PC-3 (cell line): Measurements from ENCODE around the gene DNMBP. TPM values are rescaled to one million over a fixed set of nuclear protein-coding genes. Genes with fewer than 3 reads are reported as not detected.

Experiments used
- ATAC-seq: fragments of 200-7000 bp; cut with Tn5 transposase; 2 replicates; pipeline ENCODE4 v1.9.1; 2020; ENCODE audit warnings: mild to moderate bottlenecking, moderate library complexity
- BruUV-seq: library from RNA; stranded (reverse); fragments of 400-500 nt; replicated peaks from 2 replicates; lab custom pipeline; 2021; lab: Mats Ljungman, UMichigan
- CTCF ChIA-PET: fragments of 300-600 bp; sonication (Branson Sonifier 250); formaldehyde crosslinking; loops from one replicate; lab custom pipeline; 2022; ENCODE audit warnings: antibody characterized with exemption; lab: Charles Lee
- POLR2A ChIA-PET: fragments of 300-600 bp; sonication (Branson Sonifier 250); formaldehyde crosslinking; loops from one replicate; lab custom pipeline; 2022; ENCODE audit warnings: antibody characterized with exemption; ENCODE audit not compliant: unreplicated experiment; lab: Charles Lee
- DNase-seq: peaks from one replicate; pipeline ENCODE4 v3.0.0-alpha.2; 2015
- H2AFZ ChIP-seq: fragments of 300-600 bp; sonication (generic); 2 replicates; pipeline ENCODE4 v1.6.0; 2016; ENCODE audit warnings: antibody characterized with exemption, low read length
- H3F3A ChIP-seq: fragments of 300-600 bp; sonication (generic); one replicate; pipeline ENCODE4 v1.6.0; 2017; ENCODE audit warnings: antibody characterized with exemption, low read length, control low read depth, mild to moderate bottlenecking; ENCODE audit not compliant: unreplicated experiment
- H3K27ac ChIP-seq: fragments of 300-600 bp; sonication (generic); 2 replicates; pipeline ENCODE4 v1.5.1; 2016; ENCODE audit warnings: mild to moderate bottlenecking, low read length
- H3K27me3 ChIP-seq: fragments of 300-600 bp; sonication (generic); 2 replicates; pipeline ENCODE4 v1.6.1; 2016; ENCODE audit warnings: low read length, mixed read lengths
- H3K36me3 ChIP-seq: fragments of 300-600 bp; sonication (generic); 2 replicates; pipeline ENCODE4 v1.6.1; 2016; ENCODE audit warnings: low read depth, mixed run types, low read length, mixed read lengths
- H3K4me1 ChIP-seq: fragments of 300-600 bp; sonication (generic); 2 replicates; pipeline ENCODE4 v1.5.1; 2016; ENCODE audit warnings: low read length; ENCODE audit not compliant: insufficient read depth
- H3K4me2 ChIP-seq: fragments of 300-600 bp; sonication (generic); 2 replicates; pipeline ENCODE4 v1.6.0; 2016; ENCODE audit warnings: low read length
- H3K4me3 ChIP-seq: fragments of 300-600 bp; sonication (generic); 2 replicates; pipeline ENCODE4 v1.5.1; 2016; ENCODE audit warnings: mild to moderate bottlenecking, low read length, mixed read lengths
- H3K79me2 ChIP-seq: fragments of 300-600 bp; sonication (generic); 2 replicates; pipeline ENCODE4 v1.6.1; 2017; ENCODE audit warnings: low read length, mixed read lengths
- H3K9ac ChIP-seq: fragments of 300-600 bp; sonication (generic); 2 replicates; pipeline ENCODE4 v1.6.0; 2016; ENCODE audit warnings: mild to moderate bottlenecking, low read length
- H3K9me2 ChIP-seq: fragments of 300-600 bp; sonication (generic); replicated peaks from 2 replicates; pipeline ENCODE4 v1.6.1; 2016; ENCODE audit warnings: mixed run types, low read length, mixed read lengths
- H3K9me3 ChIP-seq: fragments of 300-600 bp; sonication (generic); 2 replicates; pipeline ENCODE4 v1.6.1; 2016; ENCODE audit warnings: low read length, mixed read lengths
- H4K20me1 ChIP-seq: fragments of 300-600 bp; sonication (generic); 2 replicates; pipeline ENCODE4 v1.6.1; 2016; ENCODE audit warnings: low read length, mixed read lengths
- CTCF ChIP-seq: fragments of 300-600 bp; sonication (generic); conservative IDR thresholded peaks from 2 replicates; pipeline ENCODE4 v1.5.1; 2017; ENCODE audit warnings: antibody characterized with exemption, low read depth, mild to moderate bottlenecking, low read length
- EZH2 ChIP-seq: fragments of 300-600 bp; sonication (generic); IDR thresholded peaks from one replicate; pipeline ENCODE4 v1.6.1; 2017; ENCODE audit warnings: antibody characterized with exemption, mild to moderate bottlenecking, low read length; ENCODE audit not compliant: unreplicated experiment
- EZH2phosphoT487 ChIP-seq: fragments of 300-600 bp; sonication (generic); IDR thresholded peaks from 2 replicates; pipeline ENCODE4 v1.6.1; 2018; ENCODE audit warnings: mild to moderate bottlenecking, antibody characterized with exemption, low read length, borderline replicate concordance
- intact Hi-C: fragments of 100-400 bp; cut with micrococcal nuclease; formaldehyde crosslinking; loops from 2 replicates; pipeline ENCODE4 v1.9.0; 2023
- total RNA-seq: library from RNA; depleted of rRNA; stranded (reverse); fragments of >200 nt; gene quantifications from 2 replicates; pipeline ENCODE4 v1.2.3, GENCODE V29; 2014

DNMBP gene
- total RNA-seq, 1 experiment from 2014 or later: 6.2 TPM

GRCh38 chr10:99982728-99983127 is 27.0 kb downstream of the DNMBP start:
- peaks cover 19% of the 10 kb centered on the region for H3K4me1 ChIP-seq
- CTCF ChIA-PET: no interaction called here
- POLR2A ChIA-PET: no interaction called here

GRCh38 chr10:99981581-99982199 is 28.1 kb downstream of the DNMBP start:
- Histone ChIP-seq H3F3A (peaks cover 5% of the 10 kb centered on the region), H3K36me3 (no peaks in the 10 kb centered on the region), H3K27ac (no peak overlapping the region), H3K27me3 (no peaks in the 10 kb centered on the region), H3K4me1 (peaks cover 28% of the 10 kb centered on the region), H3K4me3 (no peak overlapping the region), H3K79me2 (peaks cover 81% of the 10 kb centered on the region), H3K9me2 (no peaks in the 10 kb centered on the region), H3K9me3 (no peaks in the 10 kb centered on the region), H3K9ac (no peak overlapping the region), H4K20me1 (no peaks in the 10 kb centered on the region), H2AFZ (no peak overlapping the region), H3K4me2 (no peak overlapping the region)
- ATAC-seq (no peak), DNase-seq (no peak)
- intact Hi-C loops: no loop called here
- BruUV-seq: no TSS peak
- POLR2A ChIA-PET: no interaction called here
- TF ChIP-seq EZH2 (no peak), EZH2phosphoT487 (no peak)
- CTCF ChIA-PET: interaction anchor here (0.6 kb wide), 1 partner anchor 21 kb away, joined by 3 read pairs; no protein-coding TSS in a partner anchor

More at GRCh38 chr10:99982728-99983127, 27.0 kb downstream of the DNMBP start:
- H3K9ac ChIP-seq: no peak overlapping the region
- no TSS peak for BruUV-seq
- no peak for TF ChIP-seq CTCF
- TF ChIP-seq EZH2: no peak
- no peak for TF ChIP-seq EZH2phosphoT487
- no peak overlapping the region for H2AFZ ChIP-seq
- intact Hi-C loops: no loop called here
- H3K9me2 ChIP-seq: no peaks in the 10 kb centered on the region
- H3K27ac ChIP-seq: no peak overlapping the region
- H3K4me2 ChIP-seq: no peak overlapping the region
- H4K20me1 ChIP-seq: no peaks in the 10 kb centered on the region
- no peak for DNase-seq
- H3F3A ChIP-seq: no peaks in the 10 kb centered on the region
- H3K9me3 ChIP-seq: no peaks in the 10 kb centered on the region
- H3K4me3 ChIP-seq: no peak overlapping the region
- H3K36me3 ChIP-seq: no peaks in the 10 kb centered on the region
- peaks cover 80% of the 10 kb centered on the region for H3K79me2 ChIP-seq
- H3K27me3 ChIP-seq: no peaks in the 10 kb centered on the region
- no peak for ATAC-seq

GRCh38 chr10:99979066-99979685 is 30.6 kb downstream of the DNMBP start:
- H3K27ac ChIP-seq: no peak overlapping the region
- POLR2A ChIA-PET: no interaction called here
- intact Hi-C loops: no loop called here
- ATAC-seq: no peak
- no peaks in the 10 kb centered on the region for H3K9me3 ChIP-seq
- no peak for DNase-seq
- H3K4me2 ChIP-seq: no peak overlapping the region
- no peaks in the 10 kb centered on the region for H3K9me2 ChIP-seq
- H3K9ac ChIP-seq: no peak overlapping the region
- H3K79me2 ChIP-seq: peaks cover 82% of the 10 kb centered on the region
- no peaks in the 10 kb centered on the region for H3K36me3 ChIP-seq
- H4K20me1 ChIP-seq: no peaks in the 10 kb centered on the region
- H3F3A ChIP-seq: peaks cover 5% of the 10 kb centered on the region
- CTCF ChIA-PET: no interaction called here
- BruUV-seq: no TSS peak
- no peak overlapping the region for H3K4me3 ChIP-seq
- no peak overlapping the region for H2AFZ ChIP-seq
- TF ChIP-seq EZH2phosphoT487: no peak
- no peak for TF ChIP-seq CTCF
- TF ChIP-seq EZH2: no peak
- no peaks in the 10 kb centered on the region for H3K27me3 ChIP-seq
- peaks cover 28% of the 10 kb centered on the region for H3K4me1 ChIP-seq
